Measurements from ENCODE around the gene LTO1. TPM values are rescaled to one million over a fixed set of nuclear protein-coding genes. Genes with fewer than 3 reads are reported as not detected.
"Not testable (repeated sequence)": the region's sequence is repeated elsewhere in the genome, so short reads cannot be mapped to it uniquely, and the experiment has no call there.

Gene LTO1
- total RNA-seq, 3 donors from 2014 or later: 22.2 to 24.5 (median 22.8) TPM

DNA sequence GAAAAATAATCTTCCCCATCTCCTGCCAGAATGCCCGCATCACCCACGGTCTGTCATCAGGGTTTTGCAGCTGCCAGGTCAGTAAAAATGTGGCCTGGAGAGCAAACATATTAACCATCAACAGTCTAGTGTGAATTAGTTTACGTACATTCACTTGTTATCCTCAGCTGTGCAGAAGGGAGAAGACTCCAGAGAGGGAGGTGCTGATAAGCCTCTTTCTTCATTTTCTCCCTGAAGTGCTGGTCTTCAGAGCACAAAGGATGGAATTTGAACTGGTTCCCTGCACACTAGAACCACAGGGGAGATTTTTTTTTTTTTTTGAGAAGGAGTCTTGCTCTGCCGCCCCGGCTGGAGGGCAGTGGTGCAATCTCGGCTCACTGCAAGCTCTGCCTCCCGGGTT, 20.4 kb upstream of the LTO1 start:
- ATAC-seq: no peak
- Mint-ChIP-seq H3K9me3 (no peaks in the 10 kb centered on the region), H3K36me3 (ENCODE audit: insufficient read depth) (no peaks in the 10 kb centered on the region), H3K4me3 (no peak overlapping the region), H3K27me3 (ENCODE audit: low read depth) (peaks cover 71% of the 10 kb centered on the region), H3K4me1 (ENCODE audit: low read depth) (no peaks in the 10 kb centered on the region)
- no peak for DNase-seq

DNA sequence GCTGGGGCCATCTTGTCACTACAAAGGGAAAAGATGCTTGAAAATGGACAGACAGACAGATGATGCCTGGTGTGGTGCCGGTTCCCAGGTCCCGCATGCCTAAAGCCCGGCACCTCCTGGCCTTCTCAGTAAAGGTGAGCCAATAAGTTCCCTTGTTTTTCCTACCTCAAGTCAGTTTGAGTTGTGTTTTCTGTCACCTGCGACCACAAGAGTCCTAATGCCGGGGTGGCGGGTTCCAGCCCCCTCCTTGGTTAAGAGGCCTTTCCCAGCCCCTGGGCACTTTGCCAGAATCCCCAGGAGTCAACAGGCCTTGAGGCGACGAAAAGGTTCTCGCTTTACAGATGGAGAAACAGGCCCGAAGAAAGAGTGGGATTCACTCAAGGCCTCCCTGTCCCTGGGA, 19.6 kb upstream of the LTO1 start:
- Mint-ChIP-seq H3K9me3 (no peaks in the 10 kb centered on the region), H3K4me3 (no peak overlapping the region), H3K27me3 (ENCODE audit: low read depth) (peaks cover 72% of the 10 kb centered on the region), H3K4me1 (ENCODE audit: low read depth) (no peaks in the 10 kb centered on the region), H3K36me3 (ENCODE audit: insufficient read depth) (no peaks in the 10 kb centered on the region)
- ATAC-seq: no peak
- DNase-seq: no peak

DNA sequence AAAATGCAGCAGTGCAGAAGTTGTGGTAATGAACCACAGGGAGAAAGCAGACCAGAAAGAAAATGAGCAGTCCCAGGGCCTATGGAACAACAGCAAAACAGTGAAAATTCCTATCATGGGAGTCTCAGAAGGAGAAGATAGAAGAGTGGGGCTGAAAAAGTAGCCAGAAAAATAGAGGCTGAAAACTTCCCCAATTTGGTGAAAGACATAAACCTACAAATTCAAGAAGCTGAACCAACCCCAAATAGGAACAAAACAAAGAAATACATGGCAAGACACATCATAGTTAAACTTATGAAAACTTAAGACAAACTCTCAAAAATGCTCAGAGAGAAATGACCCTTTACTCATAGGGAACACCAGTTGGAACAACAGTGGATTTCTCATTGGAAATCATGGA, 17.3 kb upstream of the LTO1 start:
- Mint-ChIP-seq H3K9me3 (no peaks in the 10 kb centered on the region), H3K27me3 (ENCODE audit: low read depth) (peaks cover 66% of the 10 kb centered on the region), H3K4me3 (no peak overlapping the region), H3K4me1 (ENCODE audit: low read depth) (peaks cover 2% of the 10 kb centered on the region), H3K36me3 (ENCODE audit: insufficient read depth) (no peaks in the 10 kb centered on the region)
- ATAC-seq (no peak), DNase-seq (no peak)

DNA sequence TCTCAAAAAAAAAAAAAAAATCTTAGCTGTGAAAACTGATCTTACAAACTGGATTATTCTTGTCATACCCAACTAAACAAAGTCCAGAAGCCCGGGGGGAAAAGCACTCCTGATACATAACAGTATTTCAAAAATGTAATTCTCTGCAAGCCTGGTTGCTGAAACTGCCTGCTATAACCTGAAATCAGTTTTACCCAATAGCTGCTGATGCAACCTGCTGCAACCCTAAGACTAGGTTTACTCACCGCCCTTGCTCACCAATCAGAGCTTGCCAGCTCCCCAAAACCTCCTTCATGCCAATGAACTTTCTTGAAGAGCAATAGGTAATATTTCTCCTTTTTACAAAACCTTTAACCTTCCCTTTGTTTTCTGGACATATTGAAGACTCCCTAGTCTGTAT, 16.3 kb upstream of the LTO1 start:
- Mint-ChIP-seq H3K4me3 (no peak overlapping the region), H3K9me3 (no peaks in the 10 kb centered on the region), H3K36me3 (ENCODE audit: insufficient read depth) (no peaks in the 10 kb centered on the region), H3K4me1 (ENCODE audit: low read depth) (peaks cover 2% of the 10 kb centered on the region), H3K27me3 (ENCODE audit: low read depth) (peaks cover 62% of the 10 kb centered on the region)
- ATAC-seq (no peak), DNase-seq (no peak)

DNA sequence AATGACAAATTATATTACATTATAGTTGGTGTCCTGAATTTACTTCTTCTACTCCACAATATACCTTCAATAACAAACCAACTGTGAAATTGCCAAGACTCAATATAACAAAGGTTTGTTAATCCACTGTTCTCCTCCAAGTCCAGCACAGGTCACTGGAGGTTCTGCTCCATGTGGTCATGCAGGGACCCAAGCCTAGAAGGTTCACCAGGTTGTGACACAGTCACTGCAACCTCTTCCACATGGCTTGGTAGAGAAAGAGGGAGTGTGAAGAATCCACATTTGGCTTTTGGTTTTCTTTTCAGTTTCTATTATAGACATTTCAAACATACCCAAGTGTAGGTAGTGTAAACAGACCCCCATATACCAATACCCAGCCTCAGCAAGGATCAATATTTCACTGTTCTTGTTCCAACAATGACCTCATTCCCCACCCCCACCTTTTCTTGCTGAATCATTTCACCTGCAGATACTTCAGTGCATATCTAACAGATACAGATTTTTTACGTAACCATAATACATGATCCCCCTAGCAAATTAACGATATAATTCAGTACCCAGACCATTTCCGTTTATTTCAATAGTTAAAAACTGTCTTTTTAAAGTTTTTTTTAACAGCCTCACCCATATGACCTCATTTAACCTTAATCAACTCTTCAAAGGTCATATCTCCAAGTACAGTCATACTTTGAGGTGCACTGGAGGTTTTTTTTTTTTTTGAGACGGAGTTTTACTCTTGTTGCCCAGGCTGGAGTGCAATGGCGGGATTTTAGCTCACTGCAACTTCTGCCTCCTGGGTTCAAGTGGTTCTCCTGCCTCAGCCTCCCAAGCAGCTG, 14.5 kb upstream of the LTO1 start:
- peaks cover 63% of the 10 kb centered on the region for H3K27me3 Mint-ChIP-seq (ENCODE audit: low read depth)
- H3K4me1 Mint-ChIP-seq (ENCODE audit: low read depth): peaks cover 7% of the 10 kb centered on the region
- H3K4me3 Mint-ChIP-seq: no peak overlapping the region
- H3K9me3 Mint-ChIP-seq: no peaks in the 10 kb centered on the region
- ATAC-seq (peak in 1 of 2 donors; percentile 13), DNase-seq (no peak)
- H3K36me3 Mint-ChIP-seq (ENCODE audit: insufficient read depth): no peaks in the 10 kb centered on the region

DNA sequence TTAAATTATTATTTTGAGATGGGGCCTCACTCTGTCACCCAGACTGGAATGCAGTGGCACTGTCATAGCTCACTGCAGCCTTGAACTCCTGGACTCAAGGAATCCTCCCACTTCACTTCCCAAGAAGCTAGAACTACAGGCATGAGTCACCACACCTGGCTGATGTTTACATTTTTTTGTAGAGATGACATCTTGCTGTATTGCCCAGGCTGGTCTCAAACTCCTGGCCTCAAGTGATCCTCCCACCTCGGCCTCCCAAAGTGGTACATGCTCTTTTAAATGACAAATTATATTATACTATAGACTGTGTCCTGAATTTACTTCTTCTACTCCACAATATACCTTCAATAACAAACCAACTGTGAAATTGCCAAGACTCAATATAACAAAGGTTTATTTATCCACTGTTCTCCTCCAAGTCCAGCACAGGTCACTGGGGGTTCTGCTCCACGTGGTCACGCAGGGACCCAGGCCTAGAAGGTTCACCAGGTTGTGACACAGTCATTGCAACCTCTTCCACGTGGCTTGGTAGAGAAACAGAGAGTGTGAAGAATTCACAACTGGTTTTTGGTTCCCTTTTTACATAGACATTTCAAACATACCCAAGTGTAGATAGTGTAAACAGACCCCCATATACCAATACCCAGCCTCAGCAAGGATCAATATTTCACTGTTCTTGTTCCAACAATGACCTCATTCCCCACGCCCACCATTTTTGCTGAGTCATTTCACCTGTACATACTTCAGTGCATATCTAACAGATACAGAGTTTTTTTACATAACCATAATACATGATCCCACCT, 13.0 kb upstream of the LTO1 start:
- peaks cover 52% of the 10 kb centered on the region for H3K27me3 Mint-ChIP-seq (ENCODE audit: low read depth)
- H3K9me3 Mint-ChIP-seq; H3K4me3 Mint-ChIP-seq; ATAC-seq; H3K36me3 Mint-ChIP-seq (ENCODE audit: insufficient read depth); DNase-seq; H3K4me1 Mint-ChIP-seq (ENCODE audit: low read depth): not testable (repeated sequence)

DNA sequence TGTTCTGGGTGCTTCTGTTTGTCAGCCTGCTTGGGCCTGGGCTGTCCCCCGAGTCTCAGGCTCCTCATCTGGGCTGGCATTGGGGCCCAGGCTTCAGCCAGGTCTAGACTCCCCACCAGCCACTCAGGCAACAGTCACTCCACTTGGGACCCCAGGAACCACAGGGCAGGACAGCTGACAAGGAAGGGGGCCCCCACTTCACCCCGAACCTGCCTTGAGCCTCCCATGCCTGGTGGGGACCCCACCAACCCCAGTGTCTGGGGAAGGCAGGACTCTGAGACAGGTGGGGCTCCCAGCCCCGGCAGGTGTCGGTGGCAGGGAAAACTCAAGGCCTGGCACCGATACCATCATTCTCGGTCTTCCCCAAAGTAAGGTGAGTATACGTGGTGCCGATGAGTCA, 11.7 kb upstream of the LTO1 start:
- no peak for ATAC-seq
- Mint-ChIP-seq H3K4me3 (no peak overlapping the region), H3K27me3 (ENCODE audit: low read depth) (peaks cover 44% of the 10 kb centered on the region), H3K36me3 (ENCODE audit: insufficient read depth) (no peaks in the 10 kb centered on the region), H3K4me1 (ENCODE audit: low read depth) (peaks cover 7% of the 10 kb centered on the region), H3K9me3 (no peaks in the 10 kb centered on the region)
- DNase-seq: no peak

DNA sequence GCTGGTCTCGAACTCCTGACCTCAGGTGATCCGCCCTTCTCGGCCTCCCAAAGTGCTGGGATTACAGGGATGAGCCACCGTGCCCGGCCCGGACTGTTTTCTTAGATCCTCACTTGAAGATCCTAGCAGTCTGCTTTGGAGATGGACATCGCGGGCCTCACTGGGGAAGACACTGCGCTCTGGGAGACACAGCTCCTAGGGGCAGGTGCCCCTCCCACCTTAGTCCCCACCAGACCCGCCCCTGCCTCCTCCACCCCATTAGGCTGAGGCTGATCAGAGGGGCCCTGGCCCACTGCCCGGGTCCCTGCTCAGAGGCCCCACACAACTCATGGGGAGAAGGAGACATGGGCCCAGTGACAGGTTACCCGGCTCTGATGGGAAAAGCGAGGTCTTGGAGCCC, 11.3 kb upstream of the LTO1 start:
- ATAC-seq: no peak
- H3K4me3 Mint-ChIP-seq: no peak overlapping the region
- no peaks in the 10 kb centered on the region for H3K36me3 Mint-ChIP-seq (ENCODE audit: insufficient read depth)
- H3K4me1 Mint-ChIP-seq (ENCODE audit: low read depth): peaks cover 7% of the 10 kb centered on the region
- H3K27me3 Mint-ChIP-seq (ENCODE audit: low read depth): peaks cover 40% of the 10 kb centered on the region
- no peaks in the 10 kb centered on the region for H3K9me3 Mint-ChIP-seq
- DNase-seq: no peak

DNA sequence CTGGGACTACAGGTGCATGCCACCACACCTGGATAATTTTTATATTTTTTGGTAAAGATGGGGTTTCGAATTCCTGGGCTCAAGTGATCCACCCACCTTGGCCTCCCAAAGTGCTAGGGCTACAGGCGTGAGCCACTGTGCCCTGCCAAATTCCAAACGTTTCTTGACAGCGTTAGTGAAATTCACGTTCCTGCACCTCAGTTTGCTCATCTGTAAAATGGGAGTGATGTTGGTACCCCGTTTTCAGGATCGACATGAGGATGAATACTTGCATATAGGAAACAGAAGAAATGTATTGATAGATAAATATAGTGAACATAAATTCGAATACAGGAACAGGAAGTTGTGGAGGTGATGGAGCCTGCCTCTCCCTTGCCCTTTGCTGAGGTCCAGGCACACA, 10.2 kb upstream of the LTO1 start:
- DNase-seq: no peak

DNA sequence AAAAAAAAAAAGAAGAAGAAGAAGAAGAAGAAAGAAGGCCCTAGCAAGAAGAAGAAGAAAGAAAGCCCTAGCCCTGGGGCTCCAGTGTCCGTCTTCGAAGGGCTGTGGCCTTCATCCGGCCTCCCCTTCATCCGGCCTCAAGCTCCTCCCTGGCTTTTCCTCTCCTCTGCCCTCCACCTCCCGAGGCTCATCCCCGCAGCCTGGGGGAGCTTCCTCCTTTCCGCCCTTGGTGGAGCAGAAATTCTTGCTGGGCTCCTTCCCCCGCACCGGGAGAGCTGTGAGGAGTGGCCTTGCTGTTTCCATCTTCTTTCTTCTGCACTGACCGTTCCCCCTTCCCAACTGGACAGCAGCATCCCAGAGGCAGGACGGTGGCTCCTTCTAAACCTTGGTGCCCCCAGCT, 9.5 kb upstream of the LTO1 start:
- Mint-ChIP-seq H3K4me1 (ENCODE audit: low read depth) (peaks cover 7% of the 10 kb centered on the region), H3K4me3 (no peak overlapping the region), H3K36me3 (ENCODE audit: insufficient read depth) (no peaks in the 10 kb centered on the region), H3K27me3 (ENCODE audit: low read depth) (peaks cover 31% of the 10 kb centered on the region), H3K9me3 (no peaks in the 10 kb centered on the region)
- DNase-seq: no peak
- ATAC-seq: no peak

More for the DNA sequence above, 10.2 kb upstream of the LTO1 start:
- H3K9me3 Mint-ChIP-seq: no peaks in the 10 kb centered on the region
- peaks cover 36% of the 10 kb centered on the region for H3K27me3 Mint-ChIP-seq (ENCODE audit: low read depth)
- peaks cover 7% of the 10 kb centered on the region for H3K4me1 Mint-ChIP-seq (ENCODE audit: low read depth)
- H3K4me3 Mint-ChIP-seq: no peak overlapping the region
- H3K36me3 Mint-ChIP-seq (ENCODE audit: insufficient read depth): no peaks in the 10 kb centered on the region
- no peak for ATAC-seq

DNA sequence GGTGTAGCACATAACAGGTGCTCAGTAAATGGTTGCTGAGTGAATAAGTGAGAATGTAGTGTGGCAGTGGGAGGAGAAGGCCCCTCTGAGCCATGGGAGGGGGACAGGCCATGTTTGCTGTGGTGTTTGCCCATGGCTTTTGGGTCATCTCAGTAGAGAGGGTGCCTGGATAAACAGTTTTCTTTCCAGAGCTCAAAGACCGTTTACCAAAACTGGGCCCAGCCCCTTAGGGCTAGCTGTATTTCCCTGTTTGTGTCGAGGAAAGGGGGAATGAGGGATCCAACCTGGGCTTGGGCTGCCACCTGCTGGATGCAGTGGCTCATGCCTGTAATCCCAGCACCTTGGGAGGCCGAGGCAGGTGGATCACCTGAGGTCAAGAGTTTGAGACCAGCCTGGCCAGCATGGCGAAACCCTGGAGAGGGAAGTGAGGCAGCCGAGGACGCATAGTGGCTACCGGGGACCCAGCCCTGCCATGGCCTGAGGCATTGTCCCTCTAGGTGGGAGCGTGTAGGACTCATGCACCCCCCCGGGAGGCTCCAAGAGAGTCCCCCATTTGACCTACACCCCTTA, 8.7 kb upstream of the LTO1 start:
- H3K4me3 Mint-ChIP-seq: no peak overlapping the region
- H3K4me1 Mint-ChIP-seq (ENCODE audit: low read depth): peaks cover 7% of the 10 kb centered on the region
- ATAC-seq (no peak), DNase-seq (no peak)
- H3K36me3 Mint-ChIP-seq (ENCODE audit: insufficient read depth): no peaks in the 10 kb centered on the region
- H3K9me3 Mint-ChIP-seq: no peaks in the 10 kb centered on the region
- peaks cover 27% of the 10 kb centered on the region for H3K27me3 Mint-ChIP-seq (ENCODE audit: low read depth)

DNA sequence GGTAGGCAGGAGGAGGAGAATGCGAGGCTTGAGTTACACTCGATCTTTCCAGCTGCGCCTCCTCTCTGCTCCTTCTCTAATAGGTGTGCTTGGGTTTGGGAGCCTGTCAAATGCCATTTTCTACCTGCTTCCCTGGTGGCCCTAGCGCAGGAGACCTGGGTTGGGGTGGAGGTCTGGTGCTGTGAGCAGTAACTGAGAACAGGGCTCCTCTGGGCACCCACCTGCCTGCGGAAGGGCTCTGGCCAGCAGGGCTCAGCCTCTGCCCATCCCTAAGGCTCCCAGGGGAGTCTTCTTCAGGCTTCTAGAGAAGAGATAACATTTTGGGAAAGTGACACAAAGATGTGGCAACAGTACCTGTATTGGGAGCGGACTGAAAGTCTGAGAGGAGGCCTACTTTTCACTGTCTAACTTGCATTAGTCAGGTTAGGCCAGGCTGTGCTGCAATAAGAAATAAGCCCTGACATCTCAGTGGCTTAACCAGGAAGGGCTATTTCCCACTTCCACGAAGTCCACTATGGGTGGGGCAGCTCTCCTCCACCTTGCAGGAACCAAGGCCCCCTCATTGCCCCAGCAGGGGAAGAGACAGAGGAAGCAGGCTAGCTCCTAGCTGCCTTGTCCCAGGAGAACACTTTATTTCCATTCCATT, 7.7 kb upstream of the LTO1 start:
- Mint-ChIP-seq H3K4me1 (ENCODE audit: low read depth) (peaks cover 5% of the 10 kb centered on the region), H3K27me3 (ENCODE audit: low read depth) (peaks cover 21% of the 10 kb centered on the region), H3K36me3 (ENCODE audit: insufficient read depth) (no peaks in the 10 kb centered on the region), H3K4me3 (no peak overlapping the region), H3K9me3 (no peaks in the 10 kb centered on the region)
- DNase-seq (no peak), ATAC-seq (no peak)

DNA sequence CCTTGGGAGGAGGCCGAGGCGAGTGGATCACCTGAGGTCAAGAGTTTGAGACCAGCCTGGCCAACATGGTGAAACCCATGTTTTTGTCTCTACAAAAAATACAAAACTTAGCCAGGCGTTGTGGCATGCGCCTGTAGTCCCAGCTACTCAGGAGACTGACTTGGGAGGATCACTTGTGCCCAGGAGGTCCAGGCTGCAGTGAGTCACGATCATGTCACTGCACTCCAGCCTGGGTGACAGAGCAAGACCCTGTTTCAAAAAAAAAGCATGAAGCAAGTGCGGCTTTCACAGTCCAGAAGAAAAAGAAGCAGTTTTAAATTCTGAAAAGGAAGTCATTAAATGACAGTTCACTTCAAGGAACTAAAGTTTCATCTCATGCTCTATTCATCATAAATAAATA, 7.1 kb upstream of the LTO1 start:
- Mint-ChIP-seq H3K9me3 (no peaks in the 10 kb centered on the region), H3K36me3 (ENCODE audit: insufficient read depth) (no peaks in the 10 kb centered on the region), H3K4me1 (ENCODE audit: low read depth) (peaks cover 5% of the 10 kb centered on the region), H3K4me3 (no peak overlapping the region), H3K27me3 (ENCODE audit: low read depth) (peaks cover 16% of the 10 kb centered on the region)
- DNase-seq (no peak), ATAC-seq (no peak)

DNA sequence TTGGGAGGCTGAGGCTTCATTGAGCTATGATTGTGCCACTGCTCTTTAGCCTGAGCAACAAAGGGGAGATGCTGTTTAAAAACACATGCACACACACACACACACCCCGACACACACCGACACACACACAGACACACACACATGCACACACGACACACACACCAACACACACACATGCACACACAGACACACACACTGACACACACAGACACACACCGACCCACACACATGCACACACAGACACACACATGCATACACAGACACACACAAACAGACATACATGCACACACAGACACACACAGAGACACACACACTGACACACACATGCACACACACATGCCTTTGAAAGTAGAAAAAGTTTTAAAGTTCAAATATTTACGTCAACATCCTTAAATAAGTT, 5.5 kb upstream of the LTO1 start:
- H3K27me3 Mint-ChIP-seq (ENCODE audit: low read depth): peaks cover 8% of the 10 kb centered on the region

More for the DNA sequence above, 5.5 kb upstream of the LTO1 start:
- Mint-ChIP-seq H3K4me3 (no peak overlapping the region), H3K4me1 (ENCODE audit: low read depth) (peaks cover 3% of the 10 kb centered on the region), H3K36me3 (ENCODE audit: insufficient read depth) (no peaks in the 10 kb centered on the region), H3K9me3 (no peaks in the 10 kb centered on the region)
- no peak for DNase-seq
- no peak for ATAC-seq
